Parathyroid adenoma (tissue), 2 donors: ENCODE results near the gene CCDC85A.
"Not testable (repeated sequence)": the region's sequence is repeated elsewhere in the genome, so short reads cannot be mapped to it uniquely, and the experiment has no call there.

Source experiments
- H2AFZ ChIP-seq: fragments of 300-600 bp; sonication (generic); one replicate; pipeline ENCODE4 v1.7.0; 2017; ENCODE audit warnings: antibody characterized with exemption, mild to moderate bottlenecking
- H3K27ac ChIP-seq: fragments of 300-600 bp; sonication (generic); one replicate; pipeline ENCODE4 v1.7.0; 2017
- H3K27me3 ChIP-seq: fragments of 300-600 bp; sonication (generic); one replicate; pipeline ENCODE4 v1.7.0; 2017; ENCODE audit warnings: low read length; ENCODE audit not compliant: control insufficient read depth, insufficient read depth
- H3K36me3 ChIP-seq: fragments of 300-600 bp; sonication (generic); one replicate; pipeline ENCODE4 v1.7.0; 2017; ENCODE audit warnings: low read length; ENCODE audit not compliant: control insufficient read depth, insufficient read depth
- H3K4me1 ChIP-seq: fragments of 300-600 bp; sonication (generic); one replicate; pipeline ENCODE4 v1.7.0; 2017; ENCODE audit warnings: control low read depth
- H3K4me2 ChIP-seq: fragments of 300-600 bp; sonication (generic); one replicate; pipeline ENCODE4 v1.7.0; 2017; ENCODE audit warnings: low read length
- H3K4me3 ChIP-seq: fragments of 300-600 bp; sonication (generic); one replicate; pipeline ENCODE4 v1.7.0; 2017; ENCODE audit warnings: low read depth, low read length
- H3K79me2 ChIP-seq: fragments of 300-600 bp; sonication (generic); one replicate; pipeline ENCODE4 v1.7.0; 2017; ENCODE audit warnings: control low read depth
- H3K9ac ChIP-seq: fragments of 300-600 bp; sonication (generic); one replicate; pipeline ENCODE4 v1.7.0; 2017; ENCODE audit warnings: mild to moderate bottlenecking
- H3K9me3 ChIP-seq: fragments of 300-600 bp; sonication (generic); one replicate; pipeline ENCODE4 v1.7.0; 2017; ENCODE audit warnings: low read length; ENCODE audit not compliant: control insufficient read depth
- CTCF ChIP-seq: fragments of 300-600 bp; sonication (generic); IDR thresholded peaks from one replicate; pipeline ENCODE4 v1.7.0; 2017; ENCODE audit warnings: antibody characterized with exemption, mild to moderate bottlenecking
- donor health status: primary hyperparathyroidism.

The CCDC85A gene

GRCh38 chr2:56151841-56152240 lies 31.9 kb upstream of the CCDC85A start:
- Histone ChIP-seq H3K27me3 (no peaks in the 10 kb centered on the region), H3K9me3 (no peaks in the 10 kb centered on the region), H3K4me2 (no peak overlapping the region), H3K9ac (no peak overlapping the region), H3K27ac (no peak overlapping the region), H3K4me3 (no peak overlapping the region), H3K36me3 (no peaks in the 10 kb centered on the region), H3K79me2 (no peaks in the 10 kb centered on the region), H3K4me1 (no peaks in the 10 kb centered on the region), H2AFZ (no peak overlapping the region)
- no peak for TF ChIP-seq CTCF

GRCh38 chr2:56155188-56155587 lies 28.6 kb upstream of the CCDC85A start:
- Histone ChIP-seq H2AFZ (no peak overlapping the region), H3K27ac (no peak overlapping the region), H3K36me3 (no peaks in the 10 kb centered on the region), H3K4me3 (no peak overlapping the region), H3K4me1 (no peaks in the 10 kb centered on the region), H3K9ac (no peak overlapping the region), H3K27me3 (no peaks in the 10 kb centered on the region), H3K79me2 (no peaks in the 10 kb centered on the region), H3K4me2 (no peak overlapping the region), H3K9me3 (no peaks in the 10 kb centered on the region)
- TF ChIP-seq CTCF = no peak

- H3K9me3 ChIP-seq, H2AFZ ChIP-seq, H3K4me1 ChIP-seq, H3K4me3 ChIP-seq, H3K9ac ChIP-seq, H3K79me2 ChIP-seq, H3K4me2 ChIP-seq, H3K27ac ChIP-seq, H3K36me3 ChIP-seq, H3K27me3 ChIP-seq: not testable (repeated sequence)
These were observed 23.9 kb upstream of the CCDC85A start for GRCh38 chr2:56159875-56160274.

GRCh38 chr2:56167616-56168562 lies 15.9 kb upstream of the CCDC85A start:
- H3K9me3 ChIP-seq = no peaks in the 10 kb centered on the region
- H3K27ac ChIP-seq = no peak overlapping the region
- H3K4me3 ChIP-seq = no peak overlapping the region
- H3K79me2 ChIP-seq = no peaks in the 10 kb centered on the region
- H3K9ac ChIP-seq = no peak overlapping the region
- H3K27me3 ChIP-seq = no peaks in the 10 kb centered on the region
- H2AFZ ChIP-seq = no peak overlapping the region
- H3K4me2 ChIP-seq = no peak overlapping the region
- no peaks in the 10 kb centered on the region for H3K36me3 ChIP-seq
- no peak for TF ChIP-seq CTCF
- no peaks in the 10 kb centered on the region for H3K4me1 ChIP-seq

GRCh38 chr2:56169521-56169920 lies 14.3 kb upstream of the CCDC85A start:
- Histone ChIP-seq H3K4me2 (no peak overlapping the region), H3K4me3 (no peak overlapping the region), H3K4me1 (no peaks in the 10 kb centered on the region), H3K79me2 (no peaks in the 10 kb centered on the region), H3K9ac (no peak overlapping the region), H3K36me3 (no peaks in the 10 kb centered on the region), H3K9me3 (no peaks in the 10 kb centered on the region), H3K27ac (no peak overlapping the region), H2AFZ (no peak overlapping the region), H3K27me3 (no peaks in the 10 kb centered on the region)
- TF ChIP-seq CTCF = no peak
